Endothelial cell of umbilical vein (primary cell): ENCODE data around the gene TRNP1. TPM values are rescaled to one million over a fixed set of nuclear protein-coding genes. Genes with fewer than 3 reads are reported as not detected.

ENCODE experiments used
- BruUV-seq: library from RNA; stranded (reverse); fragments of 400-500 nt; replicated peaks from 2 replicates; lab custom pipeline; 2021; lab: Mats Ljungman, UMichigan
- CTCF ChIA-PET: fragments of 300-600, 350-600 bp; sonication (Branson Sonifier 250); formaldehyde crosslinking; loops from one replicate; lab custom pipeline; 2021; ENCODE audit warnings: antibody characterized with exemption, inconsistent platforms; lab: Charles Lee
- POLR2A ChIA-PET: fragments of 300-600, 350-600 bp; sonication (Branson Sonifier 250); formaldehyde crosslinking; loops from one replicate; lab custom pipeline; 2021; ENCODE audit warnings: antibody characterized with exemption, inconsistent platforms; lab: Charles Lee
- DNase-seq: peaks from one replicate; pipeline ENCODE4 v3.0.0-alpha.2; 2011; ENCODE audit warnings: low read depth, low spot score
- FAIRE-seq: peaks from 2 replicates; lab custom pipeline; 2011; peaks lifted over from hg19 to GRCh38; lab: Jason Lieb, UNC
- H2AFZ ChIP-seq: 2 replicates; pipeline ENCODE4 v1.6.0; 2012; ENCODE audit warnings: low read depth, low read length, control low read depth, inconsistent platforms
- H3K27ac ChIP-seq: 2 replicates; pipeline ENCODE4 v1.5.1; 2011; ENCODE audit warnings: low read depth, mild to moderate bottlenecking, control low read depth, low read length, moderate library complexity; ENCODE audit not compliant: insufficient read depth
- H3K27me3 ChIP-seq, 2 experiments: 2 replicates each; pipeline versions ENCODE4 v1.6.0 to v1.6.1; 2011; ENCODE audit warnings: low read length in 2 of 2, mixed read lengths in 1 of 2; ENCODE audit not compliant: control insufficient read depth in 2 of 2, insufficient read depth in 2 of 2
- H3K36me3 ChIP-seq, 2 experiments: 2 replicates in 1 of 2; 3 replicates in 1 of 2; pipeline ENCODE4 v1.5.1; 2011; ENCODE audit warnings: low read length in 2 of 2, mild to moderate bottlenecking in 1 of 2, moderate library complexity in 1 of 2; ENCODE audit not compliant: control insufficient read depth in 2 of 2, insufficient read depth in 2 of 2; ENCODE audit errors: extremely low read depth in 1 of 2
- H3K4me1 ChIP-seq: 3 replicates; pipeline ENCODE4 v1.5.1; 2011; ENCODE audit warnings: mild to moderate bottlenecking, low read length; ENCODE audit not compliant: control insufficient read depth, insufficient read depth; ENCODE audit errors: extremely low read depth
- H3K4me2 ChIP-seq: 2 replicates; pipeline ENCODE4 v1.6.1; 2011; ENCODE audit warnings: low read length, control low read depth, mixed read lengths; ENCODE audit not compliant: insufficient read depth
- H3K4me3 ChIP-seq, 3 experiments: fragments of 200-600 bp in 1 of 3; sonication (generic), shearing (Covaris generic) in 1 of 3; replicated peaks in 1 of 3; 2 replicates each; pipeline ENCODE4 v1.5.1; 2011 to 2016; ENCODE audit warnings: control low read depth in 3 of 3, low read length in 3 of 3, mild to moderate bottlenecking in 2 of 3, inconsistent platforms in 1 of 3, low read depth in 1 of 3, moderate library complexity in 1 of 3; ENCODE audit not compliant: insufficient read depth in 1 of 3
- H3K79me2 ChIP-seq: 2 replicates; pipeline ENCODE4 v1.6.0; 2012; ENCODE audit warnings: low read length, inconsistent platforms; ENCODE audit not compliant: control insufficient read depth, insufficient read depth
- H3K9ac ChIP-seq: replicated peaks from 2 replicates; pipeline ENCODE3; 2011; ENCODE audit warnings: low read length, control low read depth; ENCODE audit not compliant: insufficient read depth; ENCODE audit errors: extremely low read depth
- H3K9me1 ChIP-seq: replicated peaks from 3 replicates; pipeline ENCODE4 v1.6.0; 2011; ENCODE audit warnings: mild to moderate bottlenecking, low read length; ENCODE audit not compliant: control insufficient read depth, insufficient read depth; ENCODE audit errors: extremely low read depth
- H3K9me3 ChIP-seq: replicated peaks from 2 replicates; pipeline ENCODE4 v1.5.1; 2012; ENCODE audit warnings: low read length, inconsistent platforms; ENCODE audit not compliant: control insufficient read depth, insufficient read depth
- H4K20me1 ChIP-seq: replicated peaks from 2 replicates; pipeline ENCODE3; 2011; ENCODE audit warnings: mild to moderate bottlenecking, low read length; ENCODE audit not compliant: control insufficient read depth, insufficient read depth; ENCODE audit errors: extremely low read depth
- EZH2 ChIP-seq: IDR thresholded peaks from 2 replicates; pipeline ENCODE4 v1.6.1; 2012; ENCODE audit warnings: borderline replicate concordance, low read depth, mild to moderate bottlenecking, moderate library complexity, low read length, inconsistent platforms; ENCODE audit not compliant: severe bottlenecking
- FOS ChIP-seq: IDR thresholded peaks from 2 replicates; pipeline ENCODE4 v1.6.1; 2011; ENCODE audit warnings: mild to moderate bottlenecking, low read length, moderate library complexity, borderline replicate concordance; ENCODE audit not compliant: insufficient read depth
- GATA2 ChIP-seq: IDR thresholded peaks from 2 replicates; pipeline ENCODE4 v1.7.0; 2011; ENCODE audit warnings: low read depth, mild to moderate bottlenecking, moderate library complexity, mixed read lengths, low read length; ENCODE audit not compliant: insufficient read length, insufficient read depth
- JUN ChIP-seq: IDR thresholded peaks from 2 replicates; pipeline ENCODE4 v1.6.1; 2011; ENCODE audit warnings: borderline replicate concordance, low read depth; ENCODE audit not compliant: insufficient read length, insufficient read depth
- MAX ChIP-seq: IDR thresholded peaks from 2 replicates; pipeline ENCODE4 v1.6.1; 2011; ENCODE audit not compliant: insufficient read depth, insufficient read length
- MYC ChIP-seq: IDR thresholded peaks from one replicate; pipeline ENCODE4 v1.6.1; 2011; ENCODE audit warnings: mild to moderate bottlenecking, low read depth, low read length
- POLR2A ChIP-seq: IDR thresholded peaks from 2 replicates; pipeline ENCODE4 v1.6.1; 2012; ENCODE audit warnings: low read depth, mild to moderate bottlenecking, control low read depth, low read length
- POLR2AphosphoS5 ChIP-seq: IDR thresholded peaks from 2 replicates; pipeline ENCODE4 v1.6.1; 2012; ENCODE audit warnings: low read depth, mild to moderate bottlenecking, control low read depth, low read length, moderate library complexity; ENCODE audit not compliant: insufficient read depth
- dilution Hi-C: fragments of 300-500 bp; cut with MboI; formaldehyde crosslinking; loops from one replicate; pipeline ENCODE4 v1.15.0; 2019; ENCODE audit warnings: low sequenced_read_pairs; ENCODE audit not compliant: extremely low pct_ligation_motif_present
- intact Hi-C: fragments of 100-400 bp; cut with micrococcal nuclease; formaldehyde crosslinking; loops from one replicate; pipeline ENCODE4 v1.10.0; 2022
- polyA plus RNA-seq, 4 experiments: library from polyadenylated mRNA; depleted of rRNA in 3 of 4; stranded (reverse) in 3 of 4; unstranded in 1 of 4; fragments of >200 nt; gene quantifications; 2 replicates each; pipeline versions ENCODE4 v1.2.1 to v1.2.3, GENCODE V29; 2011 to 2012; ENCODE audit warnings: missing spikeins in 1 of 4
- total RNA-seq: library from RNA; stranded (reverse); gene quantifications from 2 replicates; pipeline ENCODE4 v1.2.3, GENCODE V29; 2021
- TF ChIP-seq, protein P1 (sequence below), 2 donors: IDR thresholded peaks; 1 replicate in 1 of 2; 2 replicates in 1 of 2; pipeline ENCODE4 v1.5.1; 2011; ENCODE audit warnings: low read length in 2 of 2, mild to moderate bottlenecking in 2 of 2, moderate library complexity in 2 of 2, control low read depth in 1 of 2, inconsistent platforms in 1 of 2, low read depth in 1 of 2; ENCODE audit not compliant: insufficient read depth in 1 of 2; ENCODE audit errors: extremely low read depth in 1 of 2

TRNP1 gene
- total and polyA plus RNA-seq, 2 donors (not counting 3 experiments of a cell fraction or from before 2014, with no cell fraction given) = 5.9 to 20.5 TPM

DNA sequence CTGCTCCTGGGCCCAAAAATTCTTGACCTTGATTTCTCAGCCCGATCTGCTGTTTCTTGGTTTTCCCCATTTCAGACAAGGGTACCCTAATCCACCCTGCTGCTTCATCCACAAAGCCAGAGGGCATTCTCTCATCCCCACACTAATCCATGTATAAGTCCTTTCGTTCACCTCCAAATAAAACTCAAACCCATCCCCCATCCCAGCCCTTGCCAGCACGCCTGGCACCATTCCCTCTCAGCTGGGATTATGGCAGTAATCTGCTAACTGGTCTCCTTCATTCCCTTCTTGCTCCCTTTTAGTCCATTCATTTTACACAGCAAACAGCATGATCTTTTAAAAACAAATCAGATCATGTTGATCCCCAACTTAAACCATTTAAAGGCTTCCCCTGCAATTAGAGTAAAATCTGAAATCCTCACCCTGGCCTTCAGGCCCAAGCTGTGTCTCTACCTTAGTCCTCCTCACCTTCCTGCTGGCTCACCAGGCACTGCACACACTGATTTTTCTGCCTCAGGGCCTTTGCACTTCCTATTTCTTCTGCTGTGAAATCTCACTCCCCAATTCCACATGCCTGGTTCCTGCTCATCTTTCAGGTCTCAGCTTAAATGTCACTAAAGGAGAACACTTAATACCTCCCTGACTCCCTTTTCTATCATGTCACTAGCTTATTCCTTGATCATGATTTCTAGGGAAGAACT lies 12.2 kb upstream of the TRNP1 start:
- H3K79me2 ChIP-seq = no peaks in the 10 kb centered on the region
- no peaks in the 10 kb centered on the region for H4K20me1 ChIP-seq
- DNase-seq = no peak
- no TSS peak for BruUV-seq
- H3K36me3 ChIP-seq = no peaks in the 10 kb centered on the region
- no peaks in the 10 kb centered on the region for H3K9me3 ChIP-seq
- H3K4me1 ChIP-seq = no peaks in the 10 kb centered on the region
- H3K9ac ChIP-seq = no peak overlapping the region
- H3K27ac ChIP-seq = no peak overlapping the region
- no peak overlapping the region for H3K4me3 ChIP-seq
- POLR2A ChIA-PET = no interaction called here
- dilution Hi-C loops = no loop called here
- no peaks in the 10 kb centered on the region for H3K9me1 ChIP-seq
- H2AFZ ChIP-seq = no peak overlapping the region
- CTCF ChIA-PET = interaction anchor here (0.6 to 3.6 kb wide), 4 partner anchors 14 to 145 kb away, joined by 3 to 12 read pairs (median 4); partner anchors contain the start of gene GPN2
- no peak for FAIRE-seq
- peaks cover 2 to 10% of the 10 kb centered on the region in 2 experiments for H3K27me3 ChIP-seq
- TF ChIP-seq JUN (no peak), EZH2 (no peak), POLR2AphosphoS5 (no peak), POLR2A (no peak), GATA2 (no peak), MAX (no peak), MYC (no peak), FOS (no peak)
- TF ChIP-seq, protein P1, sequence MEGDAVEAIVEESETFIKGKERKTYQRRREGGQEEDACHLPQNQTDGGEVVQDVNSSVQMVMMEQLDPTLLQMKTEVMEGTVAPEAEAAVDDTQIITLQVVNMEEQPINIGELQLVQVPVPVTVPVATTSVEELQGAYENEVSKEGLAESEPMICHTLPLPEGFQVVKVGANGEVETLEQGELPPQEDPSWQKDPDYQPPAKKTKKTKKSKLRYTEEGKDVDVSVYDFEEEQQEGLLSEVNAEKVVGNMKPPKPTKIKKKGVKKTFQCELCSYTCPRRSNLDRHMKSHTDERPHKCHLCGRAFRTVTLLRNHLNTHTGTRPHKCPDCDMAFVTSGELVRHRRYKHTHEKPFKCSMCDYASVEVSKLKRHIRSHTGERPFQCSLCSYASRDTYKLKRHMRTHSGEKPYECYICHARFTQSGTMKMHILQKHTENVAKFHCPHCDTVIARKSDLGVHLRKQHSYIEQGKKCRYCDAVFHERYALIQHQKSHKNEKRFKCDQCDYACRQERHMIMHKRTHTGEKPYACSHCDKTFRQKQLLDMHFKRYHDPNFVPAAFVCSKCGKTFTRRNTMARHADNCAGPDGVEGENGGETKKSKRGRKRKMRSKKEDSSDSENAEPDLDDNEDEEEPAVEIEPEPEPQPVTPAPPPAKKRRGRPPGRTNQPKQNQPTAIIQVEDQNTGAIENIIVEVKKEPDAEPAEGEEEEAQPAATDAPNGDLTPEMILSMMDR (IDR thresholded peaks at IDR 0.05; ENCODE audit: extremely low read depth in 1 of 2, insufficient read depth in 1 of 2, low read depth in 1 of 2, low read length in 2 of 2) = no peak
- intact Hi-C loops = no loop called here
- no peak overlapping the region for H3K4me2 ChIP-seq
